Stimulated activated CD4-positive, alpha-beta T cell treated with anti-CD3 and anti-CD28 coated beads, Interleukin-1b, Interleukin-23, amount 100 ng/mL, for 1 hour (primary cell): ENCODE data around the gene DCANP1.
A peak's percentile ranks its signal among the peaks of the same experiment; 100 is the strongest.

Experiments used
- DNase-seq, 2 donors: peaks; one replicate each; pipeline ENCODE4 v3.0.0-alpha.2; 2020; ENCODE audit warnings: low read depth in 2 of 2

DCANP1 gene

GRCh38 chr5:135423146-135423845 lies 23.9 kb downstream of the DCANP1 start:
- DNase-seq = no peak

- DNase-seq = no peak
Measured at GRCh38 chr5:135422419-135422818, 24.7 kb downstream of the DCANP1 start.

GRCh38 chr5:135417083-135417482 lies 30.1 kb downstream of the DCANP1 start:
- no peak for DNase-seq

GRCh38 chr5:135405082-135405481 lies 42.1 kb downstream of the DCANP1 start:
- DNase-seq = no peak

GRCh38 chr5:135402031-135402430 lies 45.1 kb downstream of the DCANP1 start:
- DNase-seq = no peak

- no peak for DNase-seq
Measured at GRCh38 chr5:135400866-135401265, 46.3 kb downstream of the DCANP1 start.

- DNase-seq = no peak
Measured at GRCh38 chr5:135399794-135400542, 47.2 kb downstream of the DCANP1 start.

- peak; percentile 42 to 70 for DNase-seq
Measured at GRCh38 chr5:135398855-135399793, 48.0 kb downstream of the DCANP1 start, which contains the start of gene MACROH2A1. Gene MACROH2A1, minus strand, starts transcription at chr5:135399231. Its CDS starts 10,138 bp downstream, at chr5:135389093.

GRCh38 chr5:135398160-135398854 lies 48.8 kb downstream of the DCANP1 start:
- no peak for DNase-seq

GRCh38 chr5:135397084-135397483 lies 50.1 kb downstream of the DCANP1 start:
- no peak for DNase-seq

GRCh38 chr5:135396459-135397055 lies 50.6 kb downstream of the DCANP1 start:
- no peak for DNase-seq

- DNase-seq = no peak
Measured at GRCh38 chr5:135395866-135396265, 51.3 kb downstream of the DCANP1 start.

GRCh38 chr5:135395451-135395850 lies 51.7 kb downstream of the DCANP1 start:
- DNase-seq = no peak
